SIG-M5 treated with dmso at 0.1 percent for 504 hours (cell line): ENCODE results near the gene RAB3IL1.

ENCODE experiments used
- DNase-seq: peaks from one replicate; lab custom pipeline; 2025; ENCODE audit not compliant: unreplicated experiment; lab: John Stamatoyannopoulos, UW

RAB3IL1 gene

GRCh38 chr11:61847914-61848581, 69.3 kb downstream of the RAB3IL1 start:
- DNase-seq, result no peak
